Measurements from ENCODE around the gene HPX.

GRCh38 chr11:6387811-6388599 lies 52.8 kb downstream of the HPX start:
- no peak for TF ChIP-seq CTCF (IDR thresholded peaks at IDR 0.05)
- TF ChIP-seq EZH2phosphoT487 (IDR thresholded peaks at IDR 0.05), result no peak

Measured in neural progenitor cell (in vitro differentiated cells).